OCI-LY3 (cell line): ENCODE results near the gene DHPS.

Experiments used
- EZH2phosphoT487 ChIP-seq: fragments of 200-600 bp; shearing (Covaris generic); IDR thresholded peaks from 2 replicates; pipeline ENCODE4 v1.6.1; 2018; ENCODE audit warnings: antibody characterized with exemption, mixed run types, low read depth
- TF ChIP-seq, protein P1 (sequence below): fragments of 200-600, 300-600 bp; sonication (generic); IDR thresholded peaks from 2 replicates; pipeline ENCODE4 v1.5.1; 2014; ENCODE audit warnings: antibody characterized with exemption, low read length, low read depth

DNA sequence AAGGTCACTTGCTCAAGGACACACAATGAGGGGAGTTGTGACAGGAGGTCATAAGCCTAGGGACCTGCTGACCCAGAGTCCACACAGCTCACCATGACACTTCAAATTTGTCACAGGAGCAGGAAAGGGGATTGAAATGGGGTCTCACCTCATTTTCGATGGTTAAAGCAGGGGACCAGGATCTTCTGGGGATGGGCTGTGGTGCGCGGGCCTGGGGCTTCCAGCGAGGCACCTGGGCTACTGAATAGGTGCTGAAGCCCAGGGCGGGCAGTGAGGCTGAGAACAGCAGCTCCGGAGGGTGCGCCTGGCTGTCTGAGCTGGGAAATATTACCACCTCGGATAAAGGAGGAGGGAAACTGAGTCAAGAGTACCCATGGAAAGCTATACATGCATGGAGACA, 26.1 kb downstream of the DHPS start:
- TF ChIP-seq, protein P1, sequence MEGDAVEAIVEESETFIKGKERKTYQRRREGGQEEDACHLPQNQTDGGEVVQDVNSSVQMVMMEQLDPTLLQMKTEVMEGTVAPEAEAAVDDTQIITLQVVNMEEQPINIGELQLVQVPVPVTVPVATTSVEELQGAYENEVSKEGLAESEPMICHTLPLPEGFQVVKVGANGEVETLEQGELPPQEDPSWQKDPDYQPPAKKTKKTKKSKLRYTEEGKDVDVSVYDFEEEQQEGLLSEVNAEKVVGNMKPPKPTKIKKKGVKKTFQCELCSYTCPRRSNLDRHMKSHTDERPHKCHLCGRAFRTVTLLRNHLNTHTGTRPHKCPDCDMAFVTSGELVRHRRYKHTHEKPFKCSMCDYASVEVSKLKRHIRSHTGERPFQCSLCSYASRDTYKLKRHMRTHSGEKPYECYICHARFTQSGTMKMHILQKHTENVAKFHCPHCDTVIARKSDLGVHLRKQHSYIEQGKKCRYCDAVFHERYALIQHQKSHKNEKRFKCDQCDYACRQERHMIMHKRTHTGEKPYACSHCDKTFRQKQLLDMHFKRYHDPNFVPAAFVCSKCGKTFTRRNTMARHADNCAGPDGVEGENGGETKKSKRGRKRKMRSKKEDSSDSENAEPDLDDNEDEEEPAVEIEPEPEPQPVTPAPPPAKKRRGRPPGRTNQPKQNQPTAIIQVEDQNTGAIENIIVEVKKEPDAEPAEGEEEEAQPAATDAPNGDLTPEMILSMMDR = no peak
- TF ChIP-seq EZH2phosphoT487 = no peak
